ENCODE data around the gene ACTBL2.

- TF ChIP-seq SIN3A (IDR thresholded peaks at IDR 0.05; ENCODE audit: borderline replicate concordance, insufficient read depth, low read length) (no peak), POLR2AphosphoS5 (IDR thresholded peaks at IDR 0.05; ENCODE audit: low read depth, low read length) (no peak), TAF1 (IDR thresholded peaks at IDR 0.05; ENCODE audit: borderline replicate concordance, insufficient read depth, low read length) (no peak), REST (IDR thresholded peaks at IDR 0.05; ENCODE audit: insufficient read depth in 1 of 2, low read depth in 2 of 2, low read length in 2 of 2) (no peak)
Measured at GRCh38 chr5:57452885-57453284, 29.7 kb downstream of the ACTBL2 start.

Measured in PFSK-1 (cell line).